ENCODE data around the gene ZC3H7B. TPM values are rescaled to one million over a fixed set of nuclear protein-coding genes. Genes with fewer than 3 reads are reported as not detected.

Gene ZC3H7B
- total and polyA plus RNA-seq, 7 experiments from 2014 or later, result 1.7 to 65.9 (median 39.6) TPM

- H3K9me3 Mint-ChIP-seq, result no peaks in the 10 kb centered on the region
- no peaks in the 10 kb centered on the region for H3K27me3 Mint-ChIP-seq
- intact Hi-C loops (cut with micrococcal nuclease), result no loop called here
- Histone ChIP-seq H3K4me3 (ENCODE audit: low read length) (no peak overlapping the region), H3K36me3 (ENCODE audit: control insufficient read depth in 2 of 3, insufficient read depth in 3 of 3, low read length in 3 of 3) (peaks cover 0 to 93% (median 41%) of the 10 kb centered on the region in 3 experiments), H3K27ac (ENCODE audit: low read depth, low read length) (no peak overlapping the region), H3K27me3 (ENCODE audit: control insufficient read depth in 2 of 2, insufficient read depth in 2 of 2, low read length in 2 of 2) (no peaks in the 10 kb centered on the region), H3K4me1 (ENCODE audit: control insufficient read depth in 2 of 2, insufficient read depth in 2 of 2, low read length in 2 of 2) (no peaks in the 10 kb centered on the region), H3K9me3 (ENCODE audit: control insufficient read depth in 2 of 3, low read length in 3 of 3) (no peaks in the 10 kb centered on the region)
- ATAC-seq (no peak), DNase-seq (no peak)
- peaks cover 0 to 9% (median 0%) of the 10 kb centered on the region in 7 donors for H3K4me1 Mint-ChIP-seq
- ChIA-PET CTCF (no interaction called here), POLR2A (no interaction called here)
- H3K4me3 Mint-ChIP-seq, result no peak overlapping the region
- peaks cover 0 to 31% (median 13%) of the 10 kb centered on the region in 5 donors for H3K36me3 Mint-ChIP-seq
- no peak overlapping the region for H3K27ac Mint-ChIP-seq
Measured at GRCh38 chr22:41345807-41346335, 44.5 kb downstream of the ZC3H7B start.

GRCh38 chr22:41347066-41347859 lies 45.9 kb downstream of the ZC3H7B start:
- Histone ChIP-seq H3K36me3 (ENCODE audit: control insufficient read depth in 2 of 3, insufficient read depth in 3 of 3, low read length in 3 of 3) (peaks cover 0 to 97% (median 38%) of the 10 kb centered on the region in 3 experiments), H3K4me3 (ENCODE audit: low read length) (no peak overlapping the region), H3K27me3 (ENCODE audit: control insufficient read depth in 2 of 2, insufficient read depth in 2 of 2, low read length in 2 of 2) (no peaks in the 10 kb centered on the region), H3K27ac (ENCODE audit: low read depth, low read length) (no peak overlapping the region), H3K4me1 (ENCODE audit: control insufficient read depth in 2 of 2, insufficient read depth in 2 of 2, low read length in 2 of 2) (no peaks in the 10 kb centered on the region), H3K9me3 (ENCODE audit: control insufficient read depth in 2 of 3, low read length in 3 of 3) (no peaks in the 10 kb centered on the region)
- no peaks in the 10 kb centered on the region for H3K27me3 Mint-ChIP-seq
- no peaks in the 10 kb centered on the region for H3K9me3 Mint-ChIP-seq
- peaks cover 0 to 3% (median 0%) of the 10 kb centered on the region in 7 donors for H3K4me1 Mint-ChIP-seq
- CTCF ChIA-PET, result interaction anchor here (0.7 kb wide), 1 partner anchor 234 kb away, joined by 3 read pairs; no protein-coding TSS in a partner anchor
- H3K27ac Mint-ChIP-seq, result no peak overlapping the region
- ATAC-seq (no peak), DNase-seq (no peak)
- no peak overlapping the region for H3K4me3 Mint-ChIP-seq
- intact Hi-C loops (cut with micrococcal nuclease), result no loop called here
- peaks cover 0 to 36% (median 15%) of the 10 kb centered on the region in 5 donors for H3K36me3 Mint-ChIP-seq
- POLR2A ChIA-PET, result no interaction called here

GRCh38 chr22:41348964-41349484 lies 47.7 kb downstream of the ZC3H7B start:
- no peaks in the 10 kb centered on the region for H3K9me3 Mint-ChIP-seq
- DNase-seq (no peak), ATAC-seq (no peak)
- Histone ChIP-seq H3K36me3 (ENCODE audit: control insufficient read depth in 2 of 3, insufficient read depth in 3 of 3, low read length in 3 of 3) (peaks cover 0 to 94% (median 37%) of the 10 kb centered on the region in 3 experiments), H3K27ac (ENCODE audit: low read depth, low read length) (no peak overlapping the region), H3K27me3 (ENCODE audit: control insufficient read depth in 2 of 2, insufficient read depth in 2 of 2, low read length in 2 of 2) (no peaks in the 10 kb centered on the region), H3K4me1 (ENCODE audit: control insufficient read depth in 2 of 2, insufficient read depth in 2 of 2, low read length in 2 of 2) (no peaks in the 10 kb centered on the region), H3K9me3 (ENCODE audit: control insufficient read depth in 2 of 3, low read length in 3 of 3) (no peaks in the 10 kb centered on the region), H3K4me3 (ENCODE audit: low read length) (no peak overlapping the region)
- peaks cover 0 to 31% (median 13%) of the 10 kb centered on the region in 5 donors for H3K36me3 Mint-ChIP-seq
- POLR2A ChIA-PET, result no interaction called here
- CTCF ChIA-PET, result no interaction called here
- peak overlapping the region in 1 of 9 donors; percentile 5 for H3K27ac Mint-ChIP-seq
- intact Hi-C loops (cut with micrococcal nuclease), result no loop called here
- no peak overlapping the region for H3K4me3 Mint-ChIP-seq
- peaks cover 0 to 3% (median 0%) of the 10 kb centered on the region in 7 donors for H3K4me1 Mint-ChIP-seq
- H3K27me3 Mint-ChIP-seq, result no peaks in the 10 kb centered on the region

- Mint-ChIP-seq H3K9me3 (no peaks in the 10 kb centered on the region), H3K36me3 (peaks cover 0 to 30% (median 10%) of the 10 kb centered on the region in 5 donors), H3K4me1 (peaks cover 0 to 3% (median 0%) of the 10 kb centered on the region in 7 donors), H3K4me3 (no peak overlapping the region), H3K27me3 (no peaks in the 10 kb centered on the region), H3K27ac (peak overlapping the region in 2 of 9 donors; percentile 10 to 33)
- Histone ChIP-seq H3K9me3 (ENCODE audit: control insufficient read depth in 2 of 3, low read length in 3 of 3) (no peaks in the 10 kb centered on the region), H3K27me3 (ENCODE audit: control insufficient read depth in 2 of 2, insufficient read depth in 2 of 2, low read length in 2 of 2) (no peaks in the 10 kb centered on the region), H3K36me3 (ENCODE audit: control insufficient read depth in 2 of 3, insufficient read depth in 3 of 3, low read length in 3 of 3) (peaks cover 0 to 94% (median 31%) of the 10 kb centered on the region in 3 experiments), H3K27ac (ENCODE audit: low read depth, low read length) (no peak overlapping the region), H3K4me1 (ENCODE audit: control insufficient read depth in 2 of 2, insufficient read depth in 2 of 2, low read length in 2 of 2) (no peaks in the 10 kb centered on the region), H3K4me3 (ENCODE audit: low read length) (no peak overlapping the region)
- DNase-seq (no peak), ATAC-seq (no peak)
- POLR2A ChIA-PET, result no interaction called here
- CTCF ChIA-PET, result no interaction called here
- intact Hi-C loops (cut with micrococcal nuclease), result no loop called here
Measured at GRCh38 chr22:41350087-41350486, 48.8 kb downstream of the ZC3H7B start.

- Mint-ChIP-seq H3K4me3 (no peak overlapping the region), H3K27me3 (no peaks in the 10 kb centered on the region), H3K4me1 (peaks cover 0 to 3% (median 0%) of the 10 kb centered on the region in 7 donors), H3K27ac (peak overlapping the region in 1 of 9 donors; percentile 41), H3K9me3 (no peaks in the 10 kb centered on the region), H3K36me3 (peaks cover 0 to 29% (median 10%) of the 10 kb centered on the region in 5 donors)
- no peaks in the 10 kb centered on the region for H3K27me3 ChIP-seq (ENCODE audit: control insufficient read depth in 2 of 2, insufficient read depth in 2 of 2, low read length in 2 of 2)
- no peak overlapping the region for H3K4me3 ChIP-seq (ENCODE audit: low read length)
- no peaks in the 10 kb centered on the region for H3K4me1 ChIP-seq (ENCODE audit: control insufficient read depth in 2 of 2, insufficient read depth in 2 of 2, low read length in 2 of 2)
- DNase-seq (no peak), ATAC-seq (no peak)
- intact Hi-C loops (cut with micrococcal nuclease), result no loop called here
- H3K27ac ChIP-seq (ENCODE audit: low read depth, low read length), result no peak overlapping the region
- CTCF ChIA-PET, result no interaction called here
- H3K36me3 ChIP-seq (ENCODE audit: control insufficient read depth in 2 of 3, insufficient read depth in 3 of 3, low read length in 3 of 3), result peaks cover 0 to 96% (median 27%) of the 10 kb centered on the region in 3 experiments
- H3K9me3 ChIP-seq (ENCODE audit: control insufficient read depth in 2 of 3, low read length in 3 of 3), result no peaks in the 10 kb centered on the region
- POLR2A ChIA-PET, result no interaction called here
Measured at GRCh38 chr22:41351011-41351410, 49.7 kb downstream of the ZC3H7B start.

- Mint-ChIP-seq H3K4me1 (peaks cover 0 to 3% (median 0%) of the 10 kb centered on the region in 7 donors), H3K9me3 (no peaks in the 10 kb centered on the region), H3K27me3 (no peaks in the 10 kb centered on the region), H3K4me3 (no peak overlapping the region), H3K27ac (no peak overlapping the region), H3K36me3 (peaks cover 0 to 29% (median 10%) of the 10 kb centered on the region in 5 donors)
- no peaks in the 10 kb centered on the region for H3K4me1 ChIP-seq (ENCODE audit: control insufficient read depth in 2 of 2, insufficient read depth in 2 of 2, low read length in 2 of 2)
- DNase-seq (no peak), ATAC-seq (no peak)
- H3K4me3 ChIP-seq (ENCODE audit: low read length), result no peak overlapping the region
- H3K27ac ChIP-seq (ENCODE audit: low read depth, low read length), result no peak overlapping the region
- H3K36me3 ChIP-seq (ENCODE audit: control insufficient read depth in 2 of 3, insufficient read depth in 3 of 3, low read length in 3 of 3), result peaks cover 0 to 96% (median 30%) of the 10 kb centered on the region in 3 experiments
- no peaks in the 10 kb centered on the region for H3K9me3 ChIP-seq (ENCODE audit: control insufficient read depth in 2 of 3, low read length in 3 of 3)
- ChIA-PET POLR2A (no interaction called here), CTCF (interaction anchor here (0.7 kb wide), 1 partner anchor 89 kb away, joined by 4 read pairs; no protein-coding TSS in a partner anchor)
- intact Hi-C loops (cut with micrococcal nuclease), result no loop called here
- H3K27me3 ChIP-seq (ENCODE audit: control insufficient read depth in 2 of 2, insufficient read depth in 2 of 2, low read length in 2 of 2), result no peaks in the 10 kb centered on the region
Measured at GRCh38 chr22:41352058-41352457, 50.7 kb downstream of the ZC3H7B start.
